Measurements from ENCODE around the gene GAB1.

GRCh38 chr4:143364063-143364462 is 27.4 kb downstream of the GAB1 start:
- TF ChIP-seq SRF (IDR thresholded peaks at IDR 0.05; ENCODE audit: low read depth) (no peak), CTCF (IDR thresholded peaks at IDR 0.05 in 2 of 3, conservative IDR thresholded peaks at IDR 0.05 in 1 of 3; ENCODE audit: borderline replicate concordance in 1 of 3, insufficient read depth in 1 of 3, low read depth in 2 of 3, low read length in 2 of 3) (no peak), EZH2phosphoT487 (IDR thresholded peaks at IDR 0.05; ENCODE audit: borderline replicate concordance) (no peak), JUND (IDR thresholded peaks at IDR 0.05) (no peak)

Measured in HCT116 (cell line).